GM21825 (cell line): Measurements from ENCODE around the gene AGBL3.

ENCODE experiments used
- ATAC-seq: cut with Tn5 transposase; IDR thresholded peaks from one replicate; pipeline ENCODE4 v1.9.1; 2021; ENCODE audit warnings: mild to moderate bottlenecking, moderate library complexity; ENCODE audit not compliant: unreplicated experiment

AGBL3 gene

DNA sequence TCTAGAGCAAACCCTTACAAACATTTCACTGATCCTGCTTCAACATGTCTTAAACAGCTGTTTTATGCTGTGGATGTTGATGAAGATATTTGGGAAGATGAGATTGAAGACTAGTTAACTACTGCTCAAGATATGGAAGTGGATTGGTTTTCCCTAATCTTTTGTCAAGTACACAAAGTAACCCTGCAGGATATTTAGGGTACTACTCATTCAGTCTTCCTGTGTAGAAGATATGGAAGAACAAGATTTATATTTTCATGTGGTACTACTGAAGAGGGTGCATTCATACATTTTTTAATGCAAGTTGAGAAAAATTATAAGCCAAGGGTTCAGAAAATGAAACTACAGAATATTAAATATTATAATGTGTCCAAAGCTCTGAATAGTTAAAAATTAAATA, 143.3 kb downstream of the AGBL3 start:
- ATAC-seq: no peak

DNA sequence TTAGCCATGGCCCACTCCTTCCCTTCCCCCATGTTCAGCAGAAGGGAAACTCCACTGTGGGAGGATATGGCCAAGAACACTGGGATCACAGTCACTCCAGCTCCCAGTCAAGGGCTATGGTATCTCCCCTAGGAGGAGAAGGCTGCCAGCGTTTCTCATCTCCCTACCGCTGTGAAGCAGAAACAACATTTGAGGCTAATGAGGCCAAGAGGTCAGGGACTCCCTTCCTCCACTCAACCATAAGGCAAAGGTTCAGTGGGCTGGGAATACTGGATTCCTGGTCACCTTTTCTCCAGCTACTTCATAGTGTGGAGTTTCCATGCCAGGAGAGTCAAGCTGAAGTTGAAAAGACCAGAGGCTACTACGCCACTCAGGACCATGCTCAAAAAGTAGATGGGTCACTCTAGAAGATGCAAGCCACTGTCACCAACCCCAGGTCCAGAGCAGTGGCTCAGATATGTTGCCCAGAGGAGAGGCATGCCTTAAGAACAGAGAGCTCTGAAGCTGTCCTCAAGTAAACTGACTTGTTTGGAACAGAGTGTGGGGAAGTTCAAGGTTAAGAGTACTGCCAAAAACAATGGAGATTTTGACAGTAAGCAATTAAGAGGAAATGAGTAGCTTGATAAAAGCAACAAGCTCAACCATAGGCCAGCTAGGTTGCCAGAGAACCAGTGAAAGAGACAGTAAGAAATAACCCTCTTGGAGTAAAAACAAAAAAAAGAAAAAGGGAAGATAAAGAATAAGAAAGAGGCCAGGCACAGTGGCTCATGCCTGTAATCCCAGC, 157.8 kb downstream of the AGBL3 start:
- no peak for ATAC-seq

DNA sequence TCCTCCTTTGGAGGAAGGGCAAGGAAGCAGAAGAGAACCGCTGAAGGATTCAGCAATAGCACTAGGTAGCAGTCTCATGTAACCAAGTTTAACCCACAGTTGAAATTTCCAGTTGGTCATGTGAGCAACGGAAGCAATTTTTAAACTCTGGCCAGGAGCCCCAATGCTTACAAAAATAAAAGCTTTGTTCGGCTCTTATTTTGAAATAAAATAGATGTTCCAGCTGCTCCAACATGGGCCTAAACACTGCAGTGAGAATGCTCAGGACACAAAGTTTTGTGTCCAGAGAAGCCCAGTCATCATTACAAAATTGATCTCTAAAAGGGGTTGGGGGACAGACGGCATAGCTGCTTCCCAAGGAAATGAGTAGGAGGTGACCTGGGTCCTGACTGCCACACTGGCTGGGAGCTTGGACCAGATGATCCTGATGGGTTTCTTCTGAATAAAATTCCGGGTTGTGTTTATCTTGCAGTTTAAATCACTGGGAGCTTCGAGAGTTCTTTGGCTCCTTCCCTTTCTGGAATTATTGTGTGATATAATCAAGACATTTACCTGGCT, 161.1 kb downstream of the AGBL3 start:
- peak; percentile 21 for ATAC-seq

DNA sequence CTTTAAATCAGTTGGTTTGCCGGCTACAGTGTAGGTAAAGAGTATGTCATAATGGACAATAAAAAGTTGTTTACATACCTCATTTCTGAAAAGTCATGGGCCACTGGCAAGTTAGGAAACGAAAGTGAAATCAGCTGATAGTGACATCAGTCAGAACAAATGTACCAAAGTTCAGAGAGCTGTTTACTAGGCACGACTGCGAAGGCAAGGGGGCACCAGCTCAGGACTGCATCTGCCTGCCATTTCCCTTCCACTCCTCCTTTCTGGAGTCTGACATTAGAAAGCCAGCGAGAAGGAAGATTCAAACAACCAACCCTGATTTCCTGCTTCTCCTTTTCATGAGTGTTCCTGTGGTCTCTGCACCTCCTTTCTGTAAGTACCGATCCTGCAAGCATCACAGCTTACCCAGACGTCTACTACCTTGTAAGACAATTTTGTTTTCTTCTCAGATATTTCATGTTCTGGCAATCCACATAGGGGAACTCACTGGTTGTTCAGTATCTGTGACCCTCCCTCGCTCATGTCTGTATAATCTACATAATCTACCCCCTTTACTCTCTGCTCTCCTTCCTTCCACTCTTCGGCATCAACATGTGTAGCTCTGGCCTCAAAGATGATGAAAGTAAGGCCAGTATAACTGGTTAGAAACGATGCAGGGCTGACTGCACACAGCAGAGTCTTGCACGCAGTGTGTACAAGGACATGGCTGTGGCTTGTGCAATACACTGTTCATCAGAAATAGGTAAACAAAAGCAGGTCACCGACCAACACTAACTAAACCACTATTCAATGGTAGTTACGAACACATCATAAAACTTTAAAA, 161.8 kb downstream of the AGBL3 start, which contains the start of gene TMEM140:
TSS of gene TMEM140 (plus strand) at position 174 of the 823 bp plus-strand sequence. CDS start 16,370 bp downstream, outside the sequence.
- peak; percentile 77 for ATAC-seq

DNA sequence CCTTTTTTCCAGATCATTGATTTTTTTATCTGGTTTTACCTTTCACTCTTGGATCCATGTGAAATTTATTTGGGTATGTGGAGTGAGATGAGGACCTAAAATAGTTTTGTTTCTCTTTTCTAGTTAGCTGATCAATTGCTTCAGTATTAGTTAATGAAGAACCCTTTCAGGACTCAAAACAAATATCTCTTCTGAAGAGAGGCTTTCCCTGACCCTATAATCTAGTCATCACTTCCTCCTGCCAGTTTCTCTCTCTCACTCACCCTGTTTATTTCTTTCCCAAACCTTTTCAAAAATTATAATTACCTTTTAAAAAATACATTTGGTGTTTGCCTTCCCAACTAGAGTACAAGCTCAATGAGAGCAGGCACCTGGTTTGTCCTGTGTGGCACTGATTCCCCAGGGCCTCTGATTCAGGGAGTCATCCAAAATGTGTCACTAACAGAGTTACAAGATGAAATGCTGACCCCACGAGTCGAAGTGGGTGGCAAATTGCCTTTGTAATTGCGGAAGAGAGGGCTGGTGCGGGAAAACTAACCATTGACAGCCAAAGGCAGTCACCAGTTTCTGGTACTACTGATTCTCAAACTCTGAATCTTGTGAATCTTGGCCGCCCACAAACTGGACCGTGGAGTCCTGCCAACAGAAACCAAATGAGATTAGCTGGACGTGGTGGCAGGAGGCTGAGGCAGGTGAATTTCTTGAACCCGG, 163.9 kb downstream of the AGBL3 start:
- ATAC-seq: no peak

DNA sequence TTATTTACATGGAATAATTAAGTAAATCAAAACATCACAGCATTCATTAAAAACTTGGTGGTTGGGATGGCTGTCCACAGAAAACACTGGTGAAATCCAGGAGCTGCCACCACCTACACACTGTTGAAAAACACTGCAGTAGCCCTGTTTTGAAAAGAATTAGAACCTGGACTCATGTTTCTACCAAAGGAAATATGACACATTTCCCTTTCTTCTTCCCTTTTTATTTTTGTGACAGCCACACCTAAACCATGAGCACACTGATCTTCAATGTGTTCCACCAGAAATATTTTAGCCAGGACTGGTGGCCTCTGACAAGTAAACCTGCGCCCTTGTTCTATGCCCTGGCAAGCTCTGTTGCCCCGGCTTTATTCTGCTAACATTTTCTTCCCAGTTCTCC, 164.8 kb downstream of the AGBL3 start:
- ATAC-seq: no peak

DNA sequence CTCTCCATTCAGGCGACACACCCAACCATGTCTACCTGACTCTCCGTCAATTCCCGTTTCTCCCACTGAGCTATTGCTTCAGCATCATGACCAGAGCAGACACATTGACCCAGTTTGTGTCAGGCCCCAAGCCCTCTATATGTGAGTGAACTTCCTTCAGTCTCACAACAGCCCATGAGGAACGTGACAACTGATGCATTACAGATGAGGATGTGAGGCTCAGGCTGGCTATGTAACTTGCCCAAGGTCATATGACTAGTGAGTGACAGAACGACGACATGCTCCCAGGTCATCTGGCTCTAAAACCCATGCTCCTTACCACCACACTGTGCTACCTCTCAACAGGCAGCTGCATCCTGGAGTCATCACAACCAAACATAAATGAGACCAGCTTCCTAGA, 165.2 kb downstream of the AGBL3 start:
- ATAC-seq: no peak

DNA sequence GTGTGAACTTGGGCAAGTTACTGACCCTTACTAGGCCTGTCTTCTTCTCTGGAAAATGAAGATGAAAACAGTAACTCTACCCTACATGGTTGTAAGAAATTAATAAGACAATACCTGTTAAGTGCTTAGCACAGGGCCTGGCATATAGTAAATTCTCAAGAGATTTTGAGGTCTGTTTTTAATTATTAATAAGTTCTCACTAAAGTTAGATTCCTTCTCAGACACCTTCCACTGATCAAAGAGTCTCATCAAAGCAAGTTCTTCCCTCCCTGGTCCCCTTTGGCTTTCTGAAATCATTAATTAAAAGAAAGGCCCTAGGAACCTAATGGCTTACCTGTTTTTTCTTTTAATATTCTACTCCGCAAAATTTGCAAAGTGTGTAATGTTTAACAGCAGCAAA, 166.1 kb downstream of the AGBL3 start:
- ATAC-seq: no peak

DNA sequence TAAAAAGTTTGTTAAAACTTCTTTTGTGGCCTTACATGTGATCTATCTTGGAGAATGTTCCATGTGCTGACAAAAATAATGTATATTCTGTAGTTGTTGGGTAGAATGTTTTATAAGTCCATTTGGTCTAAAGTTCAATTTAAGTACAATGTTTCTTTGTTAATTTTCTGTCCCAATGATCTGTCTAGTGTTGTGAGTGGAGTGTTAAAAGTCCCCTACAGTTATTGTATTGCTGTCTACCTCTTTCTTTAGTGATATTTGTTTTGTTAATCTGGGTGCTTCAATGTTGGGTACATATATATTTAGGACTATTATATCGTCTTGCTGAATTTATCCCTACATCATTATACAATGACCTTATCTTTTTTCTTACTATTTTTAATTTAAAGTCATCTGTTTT, 168.4 kb downstream of the AGBL3 start:
- ATAC-seq: no peak

DNA sequence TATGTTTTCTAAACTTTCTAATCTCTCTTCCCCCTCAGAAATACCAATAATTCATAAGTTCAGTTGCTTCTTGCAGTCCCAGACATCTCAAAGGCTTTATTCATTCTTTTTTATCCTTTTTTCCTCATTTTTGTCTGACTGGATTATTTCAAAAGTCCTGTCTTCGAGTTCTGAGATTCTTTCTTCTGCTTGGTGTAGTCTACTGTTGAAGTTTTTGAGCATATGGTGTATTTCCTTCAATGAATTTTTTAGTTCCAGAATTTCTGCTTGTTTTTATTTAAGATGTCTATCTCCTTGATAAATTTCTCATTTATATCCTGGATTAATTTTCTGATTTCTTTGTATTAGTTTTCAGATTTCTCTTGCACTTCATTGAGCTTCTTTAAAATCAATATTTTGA, 170.0 kb downstream of the AGBL3 start:
- ATAC-seq: no peak

DNA sequence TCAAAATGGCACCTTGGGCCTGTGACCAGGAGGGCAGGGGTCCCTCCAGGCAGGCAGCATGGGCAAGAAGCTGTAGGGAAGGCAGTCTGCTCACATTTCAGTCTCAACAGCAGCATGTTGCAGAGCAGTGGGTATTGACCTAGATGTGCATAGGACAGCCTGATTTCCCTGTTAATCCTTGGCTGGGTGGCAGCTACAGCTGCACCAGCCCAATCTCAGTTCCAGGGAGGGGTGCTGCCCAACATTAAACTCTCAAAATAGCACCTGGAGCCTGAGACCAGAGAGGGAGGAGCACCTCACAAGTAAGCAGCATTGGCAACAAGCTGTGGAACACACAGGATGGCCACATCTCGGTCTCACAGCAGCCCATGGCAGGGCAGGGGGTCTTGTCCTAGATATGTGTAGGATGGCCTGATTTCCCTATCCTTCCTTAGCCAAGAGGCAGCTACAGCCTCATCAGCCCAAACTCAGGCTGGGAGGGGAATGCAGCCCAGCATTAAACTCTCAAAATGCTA, 171.9 kb downstream of the AGBL3 start:
- ATAC-seq: no peak

DNA sequence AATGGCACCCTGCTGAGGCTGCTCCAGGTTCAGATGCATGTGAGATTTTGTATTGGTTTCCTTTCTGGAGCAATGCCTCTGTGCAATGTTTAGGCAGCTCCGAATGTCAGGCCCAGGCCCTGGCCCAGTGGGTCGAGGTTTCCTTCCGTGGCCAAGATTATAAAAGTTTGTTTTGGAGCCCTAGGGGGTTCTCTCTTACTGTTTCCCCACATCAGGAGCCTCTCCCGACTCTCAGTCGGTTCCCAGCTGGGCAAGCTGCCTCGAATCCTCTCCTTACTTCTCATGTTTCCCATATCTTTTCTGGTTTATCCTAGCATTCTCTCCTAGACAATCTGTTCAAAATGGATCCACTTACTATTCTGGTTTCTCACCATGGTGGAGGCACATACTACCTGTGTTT, 172.6 kb downstream of the AGBL3 start:
- ATAC-seq: no peak

DNA sequence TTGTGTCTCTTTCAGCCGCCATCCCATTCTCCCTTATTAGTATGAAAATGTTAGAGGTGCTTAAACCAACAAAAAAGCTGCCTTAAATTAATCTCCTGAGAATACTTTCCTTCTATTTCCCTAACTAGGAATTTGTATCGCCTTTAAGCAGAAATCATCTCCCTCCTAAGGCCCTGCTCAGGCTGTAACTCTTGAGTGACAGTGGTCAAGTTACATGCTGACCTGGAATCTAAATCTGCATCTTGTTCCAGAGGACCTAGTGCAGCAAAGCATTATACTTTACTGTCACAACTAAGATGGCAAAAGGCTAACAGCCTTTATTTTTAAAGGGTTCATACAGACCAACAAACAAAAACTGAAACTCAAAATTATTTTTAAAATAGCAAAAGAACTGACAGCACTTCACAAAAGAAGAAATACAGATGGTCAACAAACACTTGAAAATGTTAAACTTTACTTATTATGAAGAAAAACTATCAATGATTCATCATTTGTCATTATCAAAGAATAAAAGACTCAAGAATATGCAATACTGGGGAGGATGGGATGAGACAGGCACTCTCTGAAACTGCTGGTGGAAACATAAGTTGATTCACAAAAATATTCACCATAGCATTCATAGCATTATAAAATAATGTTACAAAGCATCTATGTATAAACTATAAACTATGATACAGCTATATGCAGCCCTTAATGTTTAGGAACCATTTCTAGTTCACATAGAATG, 173.2 kb downstream of the AGBL3 start:
- ATAC-seq: no peak

DNA sequence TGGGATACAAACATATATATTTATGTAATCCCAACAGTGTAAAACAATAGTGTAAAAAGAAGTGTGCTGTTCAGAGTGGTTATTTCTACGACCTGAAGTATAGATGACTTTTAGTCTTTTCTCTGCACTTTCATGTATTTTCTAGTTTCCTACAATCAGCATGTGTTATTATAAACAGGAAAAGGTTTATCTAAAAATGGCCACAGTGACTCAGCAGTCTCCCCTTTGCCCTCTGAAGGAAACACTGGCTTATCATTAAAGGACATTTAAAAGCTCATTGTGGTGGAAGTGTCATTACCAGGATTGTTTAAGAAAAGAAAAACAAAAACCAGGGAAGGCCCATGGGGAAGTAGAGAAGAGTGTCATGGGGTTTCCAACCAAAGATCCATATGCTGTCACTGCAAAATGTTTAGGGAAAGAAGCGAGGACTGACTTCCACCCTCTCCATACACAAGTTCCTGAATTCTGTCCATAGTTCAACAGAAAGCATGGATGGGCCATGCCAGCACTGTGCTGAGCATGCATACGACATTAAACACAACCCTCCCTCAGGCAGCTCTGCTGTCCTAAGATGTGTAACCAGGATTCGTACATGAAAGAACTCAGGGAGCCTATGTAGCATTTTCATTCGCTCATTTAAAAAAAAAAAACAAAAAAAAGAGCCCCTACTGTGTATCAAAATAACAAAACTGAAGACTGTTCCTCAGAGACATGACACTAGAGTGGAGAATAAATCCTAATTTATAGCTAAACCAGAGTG, 174.0 kb downstream of the AGBL3 start:
- ATAC-seq: peak; percentile 60

DNA sequence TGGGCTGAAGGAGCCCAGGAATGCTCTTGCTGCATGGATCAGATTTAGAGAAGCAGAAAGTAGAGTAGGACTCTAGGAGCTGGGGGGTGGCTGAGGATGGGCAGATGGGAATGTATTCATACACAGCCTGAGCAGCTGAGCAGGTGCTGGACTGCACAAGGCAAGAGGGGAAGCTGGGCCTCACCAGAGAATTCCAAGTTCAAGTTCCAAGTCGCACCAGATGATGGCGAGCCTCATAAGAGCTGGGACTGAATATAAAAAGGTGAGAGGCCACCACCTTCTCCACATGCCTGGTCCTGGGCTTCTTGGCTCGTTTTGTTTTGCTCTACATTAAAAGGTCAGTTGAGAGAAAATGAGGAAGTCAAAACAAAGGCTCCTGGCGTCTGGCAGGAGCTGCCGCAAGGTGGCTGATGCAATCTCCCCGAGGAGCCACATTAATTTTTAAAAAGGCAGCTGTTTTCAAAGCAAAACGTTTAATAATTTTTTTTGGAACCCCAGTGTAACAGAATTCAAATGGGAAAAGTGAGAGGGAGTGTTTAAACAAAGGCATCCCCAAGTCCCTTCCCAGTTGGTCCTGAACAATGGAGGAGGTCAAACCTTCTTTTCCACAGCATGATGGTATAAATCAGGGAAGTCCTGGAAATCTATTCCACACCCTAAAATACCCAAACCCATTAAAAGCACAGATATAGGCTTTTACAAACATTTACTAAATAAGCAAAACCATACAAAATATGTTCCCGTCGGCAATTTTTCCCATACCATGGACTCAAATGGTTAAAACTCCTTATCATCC, 174.7 kb downstream of the AGBL3 start:
- ATAC-seq: no peak

DNA sequence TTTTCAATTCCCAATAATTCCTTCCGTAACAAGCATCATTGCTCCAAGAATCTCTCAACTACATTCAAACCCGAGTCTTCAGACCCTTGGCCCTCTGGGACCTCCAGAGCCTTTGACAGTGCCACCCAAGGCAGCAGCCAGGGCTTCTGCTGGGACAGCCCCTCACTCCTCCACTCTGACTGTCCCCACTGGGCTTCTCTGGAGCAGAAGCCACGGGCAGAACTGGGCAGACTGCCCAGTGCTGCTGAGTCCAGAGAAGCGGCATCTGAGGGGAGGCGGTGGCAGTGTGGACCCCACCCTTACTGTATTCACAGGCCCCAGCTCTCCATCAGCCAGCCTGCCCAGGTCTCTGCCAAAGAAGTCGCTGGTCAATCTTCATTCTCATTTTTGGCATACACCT, 175.4 kb downstream of the AGBL3 start:
- ATAC-seq: no peak

DNA sequence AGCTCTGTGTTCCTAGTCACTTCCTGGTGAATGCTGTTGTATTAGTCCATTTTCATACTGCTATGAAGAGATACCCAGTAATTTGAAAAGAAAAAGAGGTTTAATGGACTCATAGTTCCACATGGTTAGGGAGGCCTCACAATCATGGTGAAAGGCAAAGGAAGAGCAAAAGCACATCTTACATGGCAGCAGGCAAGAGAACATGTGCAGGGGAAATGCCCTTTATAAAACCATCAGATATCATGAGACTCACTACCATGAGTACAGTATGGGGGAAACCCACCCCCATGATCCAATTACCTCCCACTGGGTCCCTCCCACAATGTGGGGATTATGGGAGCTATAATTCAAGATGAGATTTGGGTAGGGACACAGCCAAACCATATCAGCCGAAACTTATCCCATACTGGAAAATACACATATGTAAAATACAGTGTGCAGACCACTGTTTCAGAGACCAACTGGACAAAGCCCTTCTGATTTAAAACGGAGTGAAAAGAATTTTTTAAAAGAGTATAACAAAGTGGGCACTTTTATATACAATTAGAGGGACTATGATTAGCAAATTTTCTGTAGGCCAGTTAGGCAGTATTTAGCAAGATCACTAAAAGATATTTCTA, 176.2 kb downstream of the AGBL3 start:
- ATAC-seq: no peak

DNA sequence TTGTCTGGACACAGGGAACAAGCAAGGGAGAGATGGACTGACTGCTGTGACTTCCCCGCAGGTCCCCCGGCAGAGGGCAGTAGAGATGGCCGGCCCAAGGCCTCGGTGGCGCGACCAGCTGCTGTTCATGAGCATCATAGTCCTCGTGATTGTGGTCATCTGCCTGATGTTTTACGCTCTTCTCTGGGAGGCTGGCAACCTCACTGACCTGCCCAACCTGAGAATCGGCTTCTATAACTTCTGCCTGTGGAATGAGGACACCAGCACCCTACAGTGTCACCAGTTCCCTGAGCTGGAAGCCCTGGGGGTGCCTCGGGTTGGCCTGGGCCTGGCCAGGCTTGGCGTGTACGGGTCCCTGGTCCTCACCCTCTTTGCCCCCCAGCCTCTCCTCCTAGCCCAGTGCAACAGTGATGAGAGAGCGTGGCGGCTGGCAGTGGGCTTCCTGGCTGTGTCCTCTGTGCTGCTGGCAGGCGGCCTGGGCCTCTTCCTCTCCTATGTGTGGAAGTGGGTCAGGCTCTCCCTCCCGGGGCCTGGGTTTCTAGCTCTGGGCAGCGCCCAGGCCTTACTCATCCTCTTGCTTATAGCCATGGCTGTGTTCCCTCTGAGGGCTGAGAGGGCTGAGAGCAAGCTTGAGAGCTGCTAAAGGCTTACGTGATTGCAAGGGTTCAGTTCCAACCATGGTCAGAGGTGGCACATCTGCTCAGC, 178.2 kb downstream of the AGBL3 start:
- no peak for ATAC-seq
